ENCODE data around the gene HNRNPH2.

Gene HNRNPH2

DNA sequence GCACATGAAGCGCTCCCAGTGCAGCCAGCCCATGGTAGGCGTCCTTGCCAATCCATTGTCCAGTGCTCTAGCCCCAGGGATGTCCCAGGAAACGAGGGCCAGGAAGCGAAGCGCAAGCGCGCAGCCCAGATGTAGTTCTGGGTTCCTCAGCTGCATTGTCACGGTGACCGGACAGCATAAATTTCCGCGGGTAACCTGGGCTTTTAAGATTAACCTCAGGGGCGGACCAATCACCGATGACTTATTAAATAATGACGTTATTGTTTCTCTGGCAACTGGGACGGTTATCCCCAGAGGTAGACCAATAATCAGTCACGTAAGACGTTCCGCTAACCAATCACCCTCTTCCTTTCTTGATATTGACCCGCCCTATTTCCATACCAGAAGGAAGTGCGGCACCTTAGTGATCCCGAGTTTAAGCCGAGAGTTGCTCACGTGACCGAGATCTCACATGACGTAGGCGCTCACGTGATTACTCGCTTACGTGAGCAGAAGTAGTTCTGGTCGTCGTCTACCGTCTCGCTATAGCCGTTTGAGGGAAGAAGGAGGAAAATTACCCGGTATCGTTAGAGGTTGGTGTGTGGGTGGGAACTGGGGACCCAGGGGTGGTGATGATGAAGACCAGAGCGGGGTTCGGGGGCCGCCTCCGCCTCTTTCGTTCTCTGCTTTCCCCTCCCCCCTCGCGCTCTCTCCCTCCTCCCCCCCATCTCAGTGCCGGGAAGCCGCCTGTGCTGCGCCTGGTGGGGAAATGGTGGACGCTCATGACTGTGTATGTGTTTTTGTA lies at the start of gene HNRNPH2, which contains the start of gene GLA:
Gene HNRNPH2, plus strand, starts transcription at position 475 of the 784 bp plus-strand sequence. CDS start 3,767 bp downstream, outside the sequence.
Gene GLA, minus strand, starts transcription at position 178 of the 784 bp plus-strand sequence. Its CDS starts 22 bp downstream, at position 156.
- Mint-ChIP-seq H3K9me3 (no peaks in the 10 kb centered on the region), H3K4me3 (peak within 1 kb of the TSS; percentile 94 to 97), H3K27ac (peak within 1 kb of the TSS; percentile 97 to 98), H3K4me1 (peaks cover 20% of the 10 kb centered on the region), H3K27me3 (no peaks in the 10 kb centered on the region)
- peak; percentile 82 to 93 for DNase-seq
- ATAC-seq: peak; percentile 92

DNA sequence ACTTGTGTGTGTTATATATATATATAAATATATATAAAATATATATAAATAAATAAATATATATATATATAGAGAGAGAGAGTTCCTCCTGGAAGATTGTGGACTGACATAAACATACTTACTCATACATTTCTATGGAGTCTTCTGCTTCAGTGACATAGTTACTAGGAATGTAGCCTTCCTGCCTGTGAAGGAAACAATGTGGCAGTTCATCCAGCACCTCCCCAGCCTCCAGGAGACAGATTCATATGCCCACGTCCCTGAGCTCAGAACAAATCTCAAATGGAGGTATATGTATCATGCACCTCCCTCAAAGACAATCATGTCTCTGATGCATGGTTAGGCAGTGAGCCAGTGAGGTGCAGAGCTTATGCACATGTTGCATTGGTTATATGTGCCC lies 48.1 kb upstream of the HNRNPH2 start:
- ATAC-seq: no peak
- Mint-ChIP-seq H3K27me3 (no peaks in the 10 kb centered on the region), H3K27ac (no peak overlapping the region), H3K4me3 (no peak overlapping the region), H3K4me1 (peaks cover 5% of the 10 kb centered on the region), H3K9me3 (no peaks in the 10 kb centered on the region)
- no peak for DNase-seq

DNA sequence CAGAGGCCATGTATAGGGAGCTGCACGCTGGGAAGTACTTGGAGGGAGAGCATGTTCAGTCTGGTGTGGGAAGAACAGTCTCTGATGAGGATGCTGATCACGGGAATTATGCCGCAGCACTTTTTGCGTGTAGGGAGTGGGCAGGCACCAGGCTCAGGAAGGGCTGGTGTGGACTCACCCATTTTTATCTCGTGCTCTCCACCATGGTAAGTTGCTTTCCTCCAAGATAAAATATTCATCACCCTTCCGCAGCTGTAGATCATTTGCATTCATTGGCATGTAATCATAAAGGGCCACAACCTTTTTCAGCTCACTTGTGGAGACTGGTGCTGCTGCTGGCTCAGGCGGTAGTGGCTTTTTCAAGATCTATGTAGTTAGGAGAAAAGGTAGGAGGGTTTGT lies 47.6 kb upstream of the HNRNPH2 start:
- H3K4me3 Mint-ChIP-seq: no peak overlapping the region
- DNase-seq (no peak), ATAC-seq (no peak)
- no peak overlapping the region for H3K27ac Mint-ChIP-seq
- no peaks in the 10 kb centered on the region for H3K9me3 Mint-ChIP-seq
- H3K27me3 Mint-ChIP-seq: no peaks in the 10 kb centered on the region
- peaks cover 5% of the 10 kb centered on the region for H3K4me1 Mint-ChIP-seq

DNA sequence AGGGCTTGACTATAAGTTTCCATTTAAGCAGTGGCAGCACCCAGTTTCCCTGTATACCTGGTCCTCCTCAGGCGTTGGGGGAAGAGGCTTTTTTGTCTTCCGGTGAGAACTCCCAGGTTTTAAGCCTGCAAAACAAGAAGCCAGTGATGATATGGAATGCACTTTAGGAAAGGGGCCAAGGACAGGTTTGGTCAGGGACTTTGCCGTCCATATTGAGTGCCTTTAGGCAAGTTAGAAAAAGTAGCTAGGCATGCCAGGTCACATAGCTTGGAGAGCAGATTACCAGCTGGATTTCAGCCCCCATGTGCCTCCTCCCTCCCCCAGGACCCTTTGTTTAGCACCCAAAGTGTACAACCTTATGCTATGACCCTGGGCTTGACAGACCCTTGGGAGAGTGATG lies 45.9 kb upstream of the HNRNPH2 start:
- DNase-seq (no peak), ATAC-seq (no peak)
- H3K27ac Mint-ChIP-seq: no peak overlapping the region
- no peak overlapping the region for H3K4me3 Mint-ChIP-seq
- H3K9me3 Mint-ChIP-seq: no peaks in the 10 kb centered on the region
- H3K4me1 Mint-ChIP-seq: peaks cover 5% of the 10 kb centered on the region
- no peaks in the 10 kb centered on the region for H3K27me3 Mint-ChIP-seq

DNA sequence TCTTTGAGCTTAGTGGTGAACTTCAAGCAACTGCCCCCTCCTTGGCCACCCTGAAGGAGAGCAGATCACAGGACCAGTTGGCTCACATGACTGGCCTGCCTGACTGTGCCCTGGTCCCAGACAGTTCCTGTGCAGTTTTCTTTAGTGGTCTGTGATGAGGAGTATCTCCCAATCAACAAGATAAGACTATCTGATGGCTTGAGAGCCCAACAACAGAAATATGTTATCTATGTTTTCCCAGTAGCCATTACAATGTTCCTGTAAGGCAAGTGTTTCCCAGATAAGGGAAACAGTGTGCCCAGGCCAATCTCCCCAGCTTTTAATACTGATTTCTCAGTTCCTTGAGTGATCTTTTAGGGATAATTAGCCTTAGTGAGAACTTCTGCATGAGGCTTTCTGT lies 45.3 kb upstream of the HNRNPH2 start:
- H3K4me3 Mint-ChIP-seq: no peak overlapping the region
- no peak overlapping the region for H3K27ac Mint-ChIP-seq
- peaks cover 5% of the 10 kb centered on the region for H3K4me1 Mint-ChIP-seq
- H3K27me3 Mint-ChIP-seq: no peaks in the 10 kb centered on the region
- no peak for ATAC-seq
- DNase-seq: no peak
- no peaks in the 10 kb centered on the region for H3K9me3 Mint-ChIP-seq

DNA sequence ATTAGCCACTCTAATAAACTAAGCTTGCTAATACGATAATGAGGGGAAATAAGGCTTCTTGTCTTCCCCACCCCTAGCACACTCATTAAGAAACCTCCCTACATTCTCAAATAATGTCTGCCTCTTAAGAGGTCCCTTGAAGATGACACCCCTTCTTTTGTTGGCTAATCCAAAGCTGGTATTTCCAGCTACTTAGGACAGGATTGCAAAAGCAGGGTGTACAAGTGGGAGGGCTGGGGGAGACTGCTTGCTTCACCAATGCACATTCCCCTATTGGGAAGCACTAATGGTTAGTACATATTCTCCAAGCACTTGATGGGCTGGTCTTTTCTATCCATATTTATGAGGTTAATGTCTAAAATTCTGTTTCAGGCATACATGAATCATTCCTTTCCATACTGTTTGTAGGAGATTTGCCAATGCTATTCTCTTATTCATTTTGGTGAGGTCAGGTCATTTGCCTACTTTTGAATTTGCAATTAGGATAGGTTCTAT lies 42.7 kb upstream of the HNRNPH2 start:
- no peaks in the 10 kb centered on the region for H3K9me3 Mint-ChIP-seq
- ATAC-seq (no peak), DNase-seq (no peak)
- H3K4me3 Mint-ChIP-seq: no peak overlapping the region
- peaks cover 7% of the 10 kb centered on the region for H3K27me3 Mint-ChIP-seq
- no peaks in the 10 kb centered on the region for H3K4me1 Mint-ChIP-seq
- H3K27ac Mint-ChIP-seq: no peak overlapping the region

GRCh38 chrX:101368800-101369199 lies 39.2 kb upstream of the HNRNPH2 start:
- no peak for DNase-seq
- Mint-ChIP-seq H3K9me3 (no peaks in the 10 kb centered on the region), H3K4me3 (no peak overlapping the region), H3K27ac (no peak overlapping the region), H3K4me1 (no peaks in the 10 kb centered on the region), H3K27me3 (peaks cover 7% of the 10 kb centered on the region)
- ATAC-seq: no peak

- H3K27ac Mint-ChIP-seq: no peak overlapping the region
- H3K4me1 Mint-ChIP-seq: no peaks in the 10 kb centered on the region
- DNase-seq: no peak
- H3K4me3 Mint-ChIP-seq: no peak overlapping the region
- ATAC-seq: no peak
- H3K27me3 Mint-ChIP-seq: peaks cover 7% of the 10 kb centered on the region
- H3K9me3 Mint-ChIP-seq: no peaks in the 10 kb centered on the region
Observed at GRCh38 chrX:101369687-101370086, 38.3 kb upstream of the HNRNPH2 start.

- peaks cover 7% of the 10 kb centered on the region for H3K27me3 Mint-ChIP-seq
- no peak for DNase-seq
- ATAC-seq: no peak
- H3K4me3 Mint-ChIP-seq: no peak overlapping the region
- no peak overlapping the region for H3K27ac Mint-ChIP-seq
- no peaks in the 10 kb centered on the region for H3K9me3 Mint-ChIP-seq
- H3K4me1 Mint-ChIP-seq: no peaks in the 10 kb centered on the region
Observed at GRCh38 chrX:101370888-101371504, 37.0 kb upstream of the HNRNPH2 start.

DNA sequence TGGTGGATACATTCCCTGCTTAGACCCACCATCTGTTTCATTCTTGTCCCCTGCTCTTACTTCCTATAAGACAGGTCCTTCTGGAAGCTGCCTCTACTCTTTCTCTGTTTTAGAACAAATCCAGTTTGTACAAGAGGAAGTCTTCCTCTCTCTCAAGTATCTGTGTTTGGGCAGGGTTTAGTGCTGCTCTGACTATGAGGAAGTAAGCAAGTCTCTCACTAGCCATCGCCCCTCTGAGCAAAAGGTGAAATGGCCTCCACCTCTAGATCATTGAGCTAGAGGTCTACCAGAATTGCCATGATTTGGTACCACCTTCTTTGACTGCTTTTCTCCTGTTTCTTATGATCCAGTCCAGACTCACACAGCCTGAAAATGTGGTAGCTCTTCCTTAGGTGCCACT lies 30.5 kb upstream of the HNRNPH2 start:
- no peak for ATAC-seq
- DNase-seq: no peak
- no peaks in the 10 kb centered on the region for H3K9me3 Mint-ChIP-seq
- no peak overlapping the region for H3K4me3 Mint-ChIP-seq
- H3K4me1 Mint-ChIP-seq: no peaks in the 10 kb centered on the region
- H3K27me3 Mint-ChIP-seq: no peaks in the 10 kb centered on the region
- no peak overlapping the region for H3K27ac Mint-ChIP-seq

- H3K4me1 Mint-ChIP-seq: peaks cover 13% of the 10 kb centered on the region
- H3K27me3 Mint-ChIP-seq: no peaks in the 10 kb centered on the region
- DNase-seq: no peak
- no peaks in the 10 kb centered on the region for H3K9me3 Mint-ChIP-seq
- no peak overlapping the region for H3K4me3 Mint-ChIP-seq
- no peak overlapping the region for H3K27ac Mint-ChIP-seq
- no peak for ATAC-seq
Observed at GRCh38 chrX:101383679-101384205, 24.3 kb upstream of the HNRNPH2 start.

DNA sequence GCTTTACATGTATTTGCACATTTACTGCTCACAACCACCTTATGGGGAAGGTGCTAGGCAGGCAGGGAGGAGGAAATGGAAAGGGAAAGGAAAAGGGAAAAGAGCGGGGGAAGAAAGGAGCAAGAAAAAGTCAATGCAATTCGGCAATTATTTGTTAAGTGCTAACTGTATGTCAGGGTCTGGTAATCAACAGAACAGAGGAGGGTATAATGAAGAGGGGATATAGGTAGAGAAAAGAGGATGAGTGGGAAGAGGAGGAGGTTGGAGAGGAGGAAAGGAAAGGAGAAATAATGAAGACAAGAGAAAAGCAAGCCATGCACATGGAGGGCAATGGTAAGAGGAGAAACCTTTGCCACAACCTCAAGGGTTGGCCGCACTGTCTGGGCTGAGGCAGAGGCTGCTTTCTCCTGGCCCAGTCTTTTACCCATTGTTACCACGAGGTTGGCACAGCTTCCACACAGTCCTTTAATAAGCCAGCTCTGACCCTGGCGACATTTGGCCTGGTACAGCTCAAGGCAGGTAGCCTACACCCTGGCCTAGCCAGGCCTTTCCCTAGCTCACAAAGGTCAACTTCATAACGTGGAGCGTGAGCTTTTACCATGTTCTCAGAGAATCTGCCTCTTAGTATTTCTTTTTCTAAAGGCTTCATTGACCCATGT lies 22.9 kb upstream of the HNRNPH2 start:
- no peak for DNase-seq
- Mint-ChIP-seq H3K4me3 (no peak overlapping the region), H3K9me3 (no peaks in the 10 kb centered on the region), H3K4me1 (peaks cover 13% of the 10 kb centered on the region), H3K27me3 (no peaks in the 10 kb centered on the region), H3K27ac (no peak overlapping the region)
- ATAC-seq: no peak

- Mint-ChIP-seq H3K27ac (no peak within 1 kb of the TSS), H3K4me1 (peaks cover 13% of the 10 kb centered on the region), H3K27me3 (no peaks in the 10 kb centered on the region), H3K9me3 (no peaks in the 10 kb centered on the region), H3K4me3 (peak within 1 kb of the TSS in 1 of 2 donors; percentile 34)
- ATAC-seq (no peak), DNase-seq (no peak)
Observed at GRCh38 chrX:101385795-101386541, 22.1 kb upstream of the HNRNPH2 start, which contains the start of gene BTK. Gene BTK, minus strand, starts transcription at chrX:101386191. Its CDS starts 10,907 bp downstream, at chrX:101375284.

GRCh38 chrX:101386542-101386885 lies 21.5 kb upstream of the HNRNPH2 start:
- H3K4me1 Mint-ChIP-seq: peaks cover 13% of the 10 kb centered on the region
- ATAC-seq (no peak), DNase-seq (no peak)
- H3K4me3 Mint-ChIP-seq: peak overlapping the region in 1 of 2 donors; percentile 34
- no peak overlapping the region for H3K27ac Mint-ChIP-seq
- H3K9me3 Mint-ChIP-seq: no peaks in the 10 kb centered on the region
- H3K27me3 Mint-ChIP-seq: no peaks in the 10 kb centered on the region

DNA sequence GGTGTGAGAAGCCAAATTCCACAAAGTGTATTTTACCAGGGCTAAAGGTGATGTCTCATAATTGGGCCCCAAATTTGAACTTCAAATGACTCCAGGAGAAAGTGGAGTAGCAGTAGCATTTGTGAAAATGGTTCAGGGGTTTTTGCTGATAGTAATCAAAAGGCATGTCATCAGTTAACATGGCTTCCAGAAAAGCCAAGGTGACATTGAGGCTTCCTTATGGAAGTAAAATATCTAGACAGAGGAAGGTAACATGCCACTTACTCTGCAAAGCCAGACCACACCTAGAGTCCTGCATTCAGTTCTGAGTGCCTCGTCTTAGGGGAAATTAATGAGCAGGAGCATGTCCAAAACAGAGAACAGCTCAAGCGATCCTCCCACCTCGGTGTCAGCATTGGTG lies 19.4 kb upstream of the HNRNPH2 start:
- DNase-seq (no peak), ATAC-seq (no peak)
- no peaks in the 10 kb centered on the region for H3K27me3 Mint-ChIP-seq
- no peak overlapping the region for H3K4me3 Mint-ChIP-seq
- H3K4me1 Mint-ChIP-seq: peaks cover 17% of the 10 kb centered on the region
- H3K27ac Mint-ChIP-seq: no peak overlapping the region
- H3K9me3 Mint-ChIP-seq: no peaks in the 10 kb centered on the region

Data from stimulated activated naive CD8-positive, alpha-beta T cell treated with anti-CD3 and anti-CD28 coated beads, Interleukin-15, amount 100 ng/mL, for 72 hours (primary cell).